Endothelial cell of umbilical vein (primary cell): ENCODE data around the gene C1R.

Experiments used
- CTCF ChIP-seq, 2 donors: IDR thresholded peaks; 1 replicate in 1 of 2; 2 replicates in 1 of 2; pipeline ENCODE4 v1.5.1; 2011; ENCODE audit warnings: low read length in 2 of 2, mild to moderate bottlenecking in 2 of 2, moderate library complexity in 2 of 2, control low read depth in 1 of 2, inconsistent platforms in 1 of 2, low read depth in 1 of 2; ENCODE audit not compliant: insufficient read depth in 1 of 2; ENCODE audit errors: extremely low read depth in 1 of 2
- EZH2 ChIP-seq: IDR thresholded peaks from 2 replicates; pipeline ENCODE4 v1.6.1; 2012; ENCODE audit warnings: borderline replicate concordance, low read depth, mild to moderate bottlenecking, moderate library complexity, low read length, inconsistent platforms; ENCODE audit not compliant: severe bottlenecking
- MAX ChIP-seq: IDR thresholded peaks from 2 replicates; pipeline ENCODE4 v1.6.1; 2011; ENCODE audit not compliant: insufficient read depth, insufficient read length
- POLR2A ChIP-seq: IDR thresholded peaks from 2 replicates; pipeline ENCODE4 v1.6.1; 2012; ENCODE audit warnings: low read depth, mild to moderate bottlenecking, control low read depth, low read length

GRCh38 chr12:7093892-7094291 is 1.6 kb upstream of the C1R start:
- TF ChIP-seq CTCF (IDR thresholded peaks at IDR 0.05; ENCODE audit: extremely low read depth in 1 of 2, insufficient read depth in 1 of 2, low read depth in 1 of 2, low read length in 2 of 2) (no peak), EZH2 (no peak), MAX (no peak), POLR2A (no peak)
